Left ventricle myocardium superior (tissue), 1 donor: ENCODE measurements around the gene OSGEP. TPM values are rescaled to one million over a fixed set of nuclear protein-coding genes. Genes with fewer than 3 reads are reported as not detected.
A peak's percentile ranks its signal among the peaks of the same experiment; 100 is the strongest.

Experiments used
- ATAC-seq: fragments of 200-7000 bp; cut with Tn5 transposase; one replicate; pipeline ENCODE4 v1.9.1; 2020; ENCODE audit warnings: mild to moderate bottlenecking, moderate library complexity
- DNase-seq: peaks from one replicate; pipeline ENCODE4 v3.0.0-alpha.2; 2020
- intact Hi-C: fragments of 100-400 bp; cut with micrococcal nuclease; formaldehyde crosslinking; loops from one replicate; pipeline ENCODE4 v1.11.0; 2022
- total RNA-seq: library from RNA; stranded (reverse); fragmentation: NEBNext Ultra II Directional; extraction: Animal tissue kit (Norgen Biotek cat#: 25700); gene quantifications from one replicate; pipeline ENCODE4 v1.2.1, GENCODE V29; 2021
- donor health status: DM: no; HTN: yes; CAD: no; lungs with severe emphysema.

The OSGEP gene
- total RNA-seq, 1 donor from 2014 or later = 15.3 TPM

GRCh38 chr14:20436363-20436755 lies 18.3 kb downstream of the OSGEP start:
- no peak for DNase-seq
- no peak for ATAC-seq
- intact Hi-C loops = no loop called here

GRCh38 chr14:20435582-20436362 lies 18.8 kb downstream of the OSGEP start, which contains the start of gene KLHL33:
Gene KLHL33, minus strand, starts transcription at chr14:20436166. Its CDS starts 355 bp downstream, at chr14:20435811.
- DNase-seq = no peak
- intact Hi-C loops = no loop called here
- ATAC-seq = peak; percentile 35

GRCh38 chr14:20434701-20435581 lies 19.7 kb downstream of the OSGEP start:
- peak; percentile 85 for ATAC-seq
- peak; percentile 80 for DNase-seq
- intact Hi-C loops = no loop called here

GRCh38 chr14:20429801-20430669 lies 24.6 kb downstream of the OSGEP start:
- ATAC-seq (peak; percentile 51), DNase-seq (peak; percentile 62)
- intact Hi-C loops = no loop called here

GRCh38 chr14:20428802-20429201 lies 25.8 kb downstream of the OSGEP start:
- intact Hi-C loops = no loop called here

GRCh38 chr14:20428010-20428365 lies 26.6 kb downstream of the OSGEP start:
- intact Hi-C loops = no loop called here
- no peak for DNase-seq
- ATAC-seq = no peak

More at GRCh38 chr14:20428802-20429201, 25.8 kb downstream of the OSGEP start:
- ATAC-seq (no peak), DNase-seq (no peak)

- intact Hi-C loops = no loop called here
- DNase-seq = no peak
- peak; percentile 62 for ATAC-seq
Measured at GRCh38 chr14:20427231-20428009, 27.2 kb downstream of the OSGEP start.

- intact Hi-C loops = no loop called here
- DNase-seq = no peak
Measured at GRCh38 chr14:20424851-20425250, 29.8 kb downstream of the OSGEP start.

GRCh38 chr14:20422886-20423285 lies 31.7 kb downstream of the OSGEP start:
- intact Hi-C loops = no loop called here
- DNase-seq = no peak
- no peak for ATAC-seq

More at GRCh38 chr14:20424851-20425250, 29.8 kb downstream of the OSGEP start:
- ATAC-seq = no peak

- intact Hi-C loops = no loop called here
Measured at GRCh38 chr14:20421267-20421666, 33.3 kb downstream of the OSGEP start.

GRCh38 chr14:20419419-20419818 lies 35.2 kb downstream of the OSGEP start:
- intact Hi-C loops = loop anchor here (10.0 kb wide), 1 partner anchor 185 kb away; no protein-coding TSS in a partner anchor
- DNase-seq = no peak
- ATAC-seq = no peak

More at GRCh38 chr14:20421267-20421666, 33.3 kb downstream of the OSGEP start:
- ATAC-seq (no peak), DNase-seq (no peak)

- DNase-seq = no peak
- no peak for ATAC-seq
- intact Hi-C loops = loop anchor here (10.0 kb wide), 1 partner anchor 186 kb away; no protein-coding TSS in a partner anchor
Measured at GRCh38 chr14:20418501-20418909, 36.1 kb downstream of the OSGEP start.

- intact Hi-C loops = loop anchor here (10.0 kb wide), 1 partner anchor 187 kb away; no protein-coding TSS in a partner anchor
- DNase-seq = no peak
- no peak for ATAC-seq
Measured at GRCh38 chr14:20417250-20418186, 37.1 kb downstream of the OSGEP start.

- ATAC-seq = no peak
- intact Hi-C loops = loop anchor here (10.0 kb wide), 1 partner anchor 189 kb away; no protein-coding TSS in a partner anchor
- DNase-seq = no peak
Measured at GRCh38 chr14:20416223-20416622, 38.4 kb downstream of the OSGEP start.

- ATAC-seq (no peak), DNase-seq (no peak)
- intact Hi-C loops = loop anchor here (10.0 kb wide), 1 partner anchor 189 kb away; no protein-coding TSS in a partner anchor
Measured at GRCh38 chr14:20415782-20416206, 38.8 kb downstream of the OSGEP start.

GRCh38 chr14:20413744-20414082 lies 40.9 kb downstream of the OSGEP start:
- DNase-seq = no peak
- peak; percentile 34 for ATAC-seq
- intact Hi-C loops = loop anchor here (10.0 kb wide), 1 partner anchor 191 kb away; no protein-coding TSS in a partner anchor
